ENCODE data around the gene THOC1.

Gene THOC1

GRCh38 chr18:172361-172760 is 95.5 kb downstream of the THOC1 start:
- H4K8ac ChIP-seq (ENCODE audit: low read depth, low read length) = no peak overlapping the region
- no peak overlapping the region for H3K4me2 ChIP-seq (ENCODE audit: low read length)
- H3K4me1 ChIP-seq (ENCODE audit: control insufficient read depth, low read depth, low read length) = no peaks in the 10 kb centered on the region
- no peak overlapping the region for H3K23ac ChIP-seq (ENCODE audit: low read length)
- peaks cover 8% of the 10 kb centered on the region for H3K36me3 ChIP-seq (ENCODE audit: control insufficient read depth, insufficient read depth, low read length)
- no peak overlapping the region for H2BK120ac ChIP-seq (ENCODE audit: low read depth, low read length)
- H3K4ac ChIP-seq (ENCODE audit: low read depth, low read length) = no peak overlapping the region
- H3K56ac ChIP-seq (ENCODE audit: low read length) = no peak overlapping the region
- WGBS (ENCODE audit: extremely low coverage, insufficient coverage, low lambda C conversion rate) = no CpG with 5 or more reads among the region's 5 CpGs
- peaks cover 2% of the 10 kb centered on the region for H3K79me1 ChIP-seq (ENCODE audit: low read length)
- no peaks in the 10 kb centered on the region for H3K27me3 ChIP-seq (ENCODE audit: insufficient read depth, low read length, poor library complexity)
- H2AK5ac ChIP-seq (ENCODE audit: low read length) = no peak overlapping the region
- H3K9ac ChIP-seq (ENCODE audit: low read length) = no peak overlapping the region
- H3K18ac ChIP-seq (ENCODE audit: low read length) = no peak overlapping the region
- no peak overlapping the region for H3K4me3 ChIP-seq (ENCODE audit: low read length)
- H2BK5ac ChIP-seq (ENCODE audit: low read length) = no peak overlapping the region
- H4K5ac ChIP-seq (ENCODE audit: low read length) = no peak overlapping the region
- no peak for DNase-seq
- H2BK15ac ChIP-seq (replicated peaks; ENCODE audit: low read depth) = no peak overlapping the region
- peaks cover 5% of the 10 kb centered on the region for H3K79me2 ChIP-seq (ENCODE audit: control insufficient read depth, insufficient read depth, low read length)
- no peak overlapping the region for H3K27ac ChIP-seq (ENCODE audit: low read depth, low read length)

All from mesendoderm (in vitro differentiated cells).